GM21619 (cell line): ENCODE data around the gene NEO1.

Experiments
- ATAC-seq: cut with Tn5 transposase; IDR thresholded peaks from one replicate; pipeline ENCODE4 v1.9.1; 2021; ENCODE audit not compliant: unreplicated experiment

The NEO1 gene

GRCh38 chr15:73075160-73075859 lies 23.0 kb downstream of the NEO1 start:
- no peak for ATAC-seq

DNA sequence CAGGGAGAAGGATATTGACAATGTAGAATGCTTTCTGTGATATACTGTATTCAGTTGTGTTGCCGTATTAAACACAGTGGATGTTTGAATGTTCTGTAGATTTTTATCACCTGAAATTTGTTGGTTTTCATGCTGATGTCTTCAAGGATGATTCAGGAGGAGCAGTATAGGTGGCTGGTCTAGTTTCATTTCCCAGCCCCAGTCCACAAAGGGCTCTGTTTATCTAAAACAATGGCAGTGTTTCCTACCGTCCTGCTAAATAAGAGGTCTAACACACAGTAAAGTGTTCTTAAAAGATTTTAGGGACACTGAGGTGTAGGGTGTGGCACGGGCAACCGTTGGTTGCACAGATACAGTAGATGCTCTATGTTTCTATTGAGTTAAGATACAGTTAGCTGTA lies 26.0 kb downstream of the NEO1 start:
- ATAC-seq: no peak

- ATAC-seq: no peak
Observed at GRCh38 chr15:73078722-73079121, 26.5 kb downstream of the NEO1 start.

GRCh38 chr15:73079565-73079964 lies 27.3 kb downstream of the NEO1 start:
- no peak for ATAC-seq

DNA sequence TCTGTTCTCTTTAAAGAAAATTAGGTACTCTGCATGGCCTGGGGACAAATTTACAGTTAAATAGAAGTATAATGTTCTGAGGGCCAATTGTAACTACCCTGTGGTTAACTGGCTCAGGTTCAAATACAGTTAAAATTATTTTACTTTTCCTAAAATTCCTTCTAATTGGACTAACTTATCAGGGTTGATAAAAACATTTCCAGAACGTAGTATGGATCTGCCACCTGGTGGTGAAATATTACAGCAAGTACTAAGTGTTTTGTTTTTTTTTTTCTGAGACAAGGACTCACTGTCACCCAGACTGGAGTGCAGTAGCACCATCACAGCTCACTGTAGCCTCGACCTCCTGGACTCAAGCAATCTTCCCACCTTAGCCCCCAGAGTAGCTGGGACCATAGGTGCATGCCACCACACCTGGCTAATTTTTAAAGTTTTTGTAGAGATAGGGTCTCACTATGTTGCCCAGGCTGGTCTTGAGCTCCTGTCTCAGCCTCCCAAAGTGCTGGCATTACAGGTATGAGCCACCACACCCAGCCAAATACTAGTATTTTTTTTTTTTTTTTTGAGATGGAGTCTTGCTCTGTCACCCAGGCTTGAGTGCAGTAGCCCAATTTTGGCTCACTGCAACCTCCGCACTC lies 29.2 kb downstream of the NEO1 start:
- ATAC-seq: no peak

- ATAC-seq: no peak
Observed at GRCh38 chr15:73082812-73083211, 30.5 kb downstream of the NEO1 start.

- no peak for ATAC-seq
Observed at GRCh38 chr15:73087098-73087497, 34.8 kb downstream of the NEO1 start.

DNA sequence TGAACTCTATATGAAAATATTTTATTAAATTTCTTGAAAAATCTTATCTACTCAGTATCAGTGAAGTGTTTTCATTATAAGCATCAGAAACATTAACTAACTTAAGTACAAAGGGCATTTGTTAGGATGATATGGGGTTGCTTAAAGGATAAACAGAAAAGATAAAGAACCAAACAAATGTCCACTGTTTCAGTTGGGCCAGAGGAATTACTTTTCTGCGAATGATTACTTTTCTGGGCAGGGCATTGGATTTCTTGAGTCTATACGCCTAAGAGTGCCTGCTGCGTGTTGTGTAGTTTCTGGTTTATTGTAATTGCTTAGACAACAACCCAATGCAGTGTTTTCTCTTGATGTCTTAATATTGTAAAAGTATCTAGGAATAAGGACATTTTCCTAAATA lies 52.8 kb downstream of the NEO1 start:
- no peak for ATAC-seq

DNA sequence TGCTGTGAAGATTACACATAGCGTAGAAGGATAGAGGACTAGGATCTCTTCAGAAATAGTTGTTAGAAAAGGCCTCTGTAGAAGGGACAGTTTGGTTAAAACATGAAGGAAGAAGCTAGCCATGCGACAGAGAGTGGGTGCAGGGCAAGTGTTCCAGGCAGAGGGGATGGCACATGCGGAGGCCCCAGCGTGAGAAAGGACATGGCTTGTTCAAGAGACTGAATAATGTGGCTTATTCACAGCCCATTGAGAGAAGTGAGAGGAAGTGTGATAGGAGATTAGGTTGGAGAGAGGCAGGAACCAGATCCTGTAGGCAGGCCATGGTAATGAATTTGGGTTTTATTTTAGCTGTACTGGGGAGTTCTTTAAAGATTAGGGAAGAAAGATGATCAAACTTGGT lies 56.4 kb downstream of the NEO1 start:
- ATAC-seq: no peak

DNA sequence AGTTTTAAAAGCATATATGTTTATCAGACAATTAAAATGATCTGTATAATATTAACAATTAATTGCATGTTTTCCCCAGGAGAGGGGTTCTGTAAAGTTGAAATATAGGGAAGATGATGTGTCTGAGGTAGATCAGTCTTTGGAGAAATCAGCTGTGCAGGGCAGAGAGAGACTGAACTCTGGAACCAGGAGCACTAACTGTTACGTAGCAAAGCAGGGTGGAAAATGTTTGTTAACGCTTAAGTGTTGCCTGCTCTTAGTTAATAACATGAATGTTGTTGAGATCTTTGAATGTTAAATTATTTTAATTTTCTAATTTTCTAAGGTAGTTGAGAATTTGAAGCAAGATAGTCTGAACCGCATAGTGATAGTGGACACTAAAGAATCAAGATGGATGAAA lies 57.5 kb downstream of the NEO1 start:
- no peak for ATAC-seq

- ATAC-seq: no peak
Observed at GRCh38 chr15:73110201-73110600, 57.9 kb downstream of the NEO1 start.

DNA sequence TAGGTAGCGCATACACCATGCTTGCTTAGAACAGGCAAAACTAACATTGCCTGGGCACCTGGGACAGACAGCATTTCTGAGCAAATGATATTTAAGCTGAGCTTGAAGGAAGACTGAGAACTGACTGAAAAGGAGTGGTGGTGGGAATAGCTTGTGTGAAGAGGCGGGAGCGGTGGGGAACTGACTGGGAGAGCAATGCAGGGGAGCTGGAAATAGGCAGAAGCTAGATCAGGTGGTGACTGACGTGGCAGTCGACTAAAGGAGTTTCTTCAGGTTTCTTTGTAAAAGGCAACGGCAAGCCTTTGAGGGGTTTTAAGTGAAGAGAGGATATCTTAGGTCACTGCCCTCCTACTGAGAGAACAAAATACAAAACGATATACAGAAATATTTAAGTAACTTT lies 61.8 kb downstream of the NEO1 start:
- ATAC-seq: no peak

DNA sequence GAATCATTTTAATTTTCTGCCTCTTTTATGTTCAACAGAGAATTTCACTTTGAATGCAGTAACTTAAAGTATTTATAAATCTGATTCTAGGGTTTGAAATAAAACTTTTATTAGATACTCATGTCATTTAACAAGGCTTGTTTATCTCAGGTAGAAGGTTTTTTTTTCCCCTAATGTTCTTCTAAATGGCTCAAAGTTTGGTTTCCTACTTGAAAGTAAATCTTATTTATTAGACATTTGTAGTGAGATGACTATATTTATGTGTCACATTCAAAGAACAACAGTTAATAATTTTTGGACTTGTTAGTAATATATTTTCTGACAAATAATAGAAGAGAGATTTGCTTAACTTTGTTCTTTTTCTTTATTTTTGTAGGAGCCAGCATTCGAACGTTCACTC lies 63.9 kb downstream of the NEO1 start:
- no peak for ATAC-seq

DNA sequence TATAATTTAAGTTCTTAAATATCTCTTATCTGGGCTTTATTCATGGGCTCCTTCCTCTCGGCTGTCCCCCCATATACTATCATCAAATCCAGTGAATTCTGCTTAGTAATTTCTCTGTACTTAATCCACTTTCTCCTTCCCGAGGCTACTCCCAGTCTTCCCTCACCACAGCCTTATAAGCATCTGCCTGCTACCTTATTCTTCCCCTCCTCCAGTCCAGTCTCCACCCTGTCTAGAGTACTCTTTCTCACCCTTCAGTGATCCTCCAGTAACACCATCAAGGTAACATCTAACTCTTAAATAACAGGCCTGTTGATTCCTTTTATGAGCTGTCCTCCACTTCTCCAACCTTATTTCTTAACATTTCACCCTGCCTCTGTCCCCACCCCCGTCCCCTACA lies 65.8 kb downstream of the NEO1 start:
- ATAC-seq: no peak

DNA sequence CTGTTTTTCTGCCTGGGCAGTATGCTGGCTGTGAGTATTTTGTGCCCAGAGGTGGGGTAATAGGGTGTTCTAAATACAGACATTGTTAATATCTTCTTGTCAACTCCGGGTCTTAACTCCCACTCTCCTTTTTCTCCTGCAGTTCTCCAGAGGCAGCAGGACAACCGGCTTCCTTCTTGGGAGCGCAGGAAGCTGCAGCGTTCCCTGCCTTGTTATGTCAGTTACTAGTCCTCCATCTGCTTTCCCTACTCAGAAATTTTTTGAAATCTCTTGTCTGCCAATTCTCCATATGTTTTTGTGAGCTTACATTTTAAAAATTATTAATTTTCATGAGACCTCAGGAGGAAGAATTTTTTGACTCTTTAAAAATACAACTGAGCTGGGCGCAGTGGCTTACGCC lies 67.2 kb downstream of the NEO1 start:
- no peak for ATAC-seq

GRCh38 chr15:73120269-73120668 lies 68.0 kb downstream of the NEO1 start:
- no peak for ATAC-seq

DNA sequence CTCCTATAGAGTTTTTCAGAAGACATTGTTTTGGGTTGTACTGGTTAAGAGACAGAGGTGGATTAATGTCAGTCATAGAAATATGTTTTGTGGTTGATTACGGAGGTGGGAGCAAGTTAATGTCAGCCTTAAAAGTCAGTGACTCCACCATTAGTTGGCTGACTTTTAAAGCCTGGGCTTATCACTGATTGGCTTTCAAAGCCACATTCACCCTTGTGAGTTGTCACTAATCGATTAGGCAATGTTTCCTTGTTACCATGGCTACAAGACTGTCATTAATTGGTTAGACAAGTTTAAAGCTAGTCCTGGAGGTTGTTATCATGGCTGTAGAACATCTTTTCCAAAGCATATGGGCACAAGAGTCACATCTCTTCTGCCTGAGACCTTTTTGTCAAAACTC lies 73.0 kb downstream of the NEO1 start:
- ATAC-seq: no peak

GRCh38 chr15:73127302-73127936 lies 75.2 kb downstream of the NEO1 start:
- peak; percentile 75 for ATAC-seq

DNA sequence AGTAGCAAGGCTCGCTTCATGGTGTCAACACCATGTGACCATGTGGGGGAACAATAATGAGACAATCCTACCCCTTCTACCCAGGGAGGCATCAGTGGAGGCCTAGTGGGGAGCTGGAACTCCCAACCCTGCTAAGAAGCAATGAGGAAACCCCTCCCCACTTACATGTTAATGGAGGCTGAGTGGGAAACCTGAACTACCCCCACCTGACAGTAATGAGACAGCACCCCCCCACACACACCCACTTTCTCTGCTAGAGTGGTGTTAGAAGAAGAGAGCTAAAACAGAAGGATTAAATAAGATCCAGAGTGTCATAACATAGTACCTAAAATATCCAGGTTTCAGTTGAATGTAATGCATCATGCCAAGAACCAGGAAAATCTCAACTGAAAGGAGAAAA lies 78.6 kb downstream of the NEO1 start:
- no peak for ATAC-seq

DNA sequence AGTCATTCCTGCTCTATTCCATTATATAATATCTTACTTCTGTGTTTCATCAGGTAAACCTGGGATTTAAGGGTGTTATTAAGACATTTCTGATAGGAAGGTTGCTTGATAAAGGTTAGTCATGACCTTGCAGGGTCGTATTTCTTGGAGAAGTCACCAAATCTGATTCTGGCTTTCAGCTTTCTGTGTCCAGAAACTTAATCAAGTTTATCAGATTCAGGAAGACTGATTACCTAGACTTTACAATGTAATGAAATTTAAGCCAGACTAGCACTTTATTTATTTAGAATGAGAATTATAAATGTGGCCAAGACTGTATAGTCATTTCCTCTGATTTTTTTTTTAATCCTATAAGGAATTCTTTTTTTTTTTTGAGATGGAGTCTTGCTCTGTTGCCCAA lies 81.9 kb downstream of the NEO1 start:
- ATAC-seq: no peak

DNA sequence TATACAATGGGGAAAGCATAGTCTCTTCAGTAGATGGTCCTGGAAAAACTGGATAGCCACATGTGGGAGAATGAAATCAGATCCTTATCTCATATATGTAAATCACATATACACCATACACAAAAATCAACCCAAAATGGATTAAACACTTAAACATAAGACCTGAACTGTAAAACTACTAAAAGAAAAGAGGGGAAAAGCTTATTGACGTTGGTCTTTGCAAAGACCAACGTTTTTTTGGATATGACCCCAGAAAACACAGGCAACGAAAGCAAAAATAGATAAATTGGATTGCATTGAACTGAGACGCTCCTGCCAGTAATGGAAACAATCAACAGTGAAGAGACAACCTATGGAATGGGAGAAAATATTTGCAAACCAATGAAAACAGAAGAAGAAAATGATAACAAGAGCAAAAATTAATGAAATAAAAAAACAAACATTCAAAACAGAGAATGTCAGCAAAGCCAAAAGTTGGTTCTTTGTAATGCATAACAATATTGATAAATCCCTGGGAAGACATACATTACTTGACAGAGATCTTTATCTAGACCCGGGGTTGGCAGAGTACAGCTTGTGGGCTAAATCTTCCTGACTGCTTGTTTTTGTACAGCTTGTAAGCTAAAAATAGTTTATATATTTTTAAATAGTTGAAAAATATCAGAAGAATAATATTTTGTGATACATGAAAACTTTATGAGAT lies 86.9 kb downstream of the NEO1 start:
- ATAC-seq: no peak
